Muscle of leg (tissue), 16 donors: ENCODE measurements around the gene SP5. TPM values are rescaled to one million over a fixed set of nuclear protein-coding genes. Genes with fewer than 3 reads are reported as not detected.
"Not testable (repeated sequence)": the region's sequence is repeated elsewhere in the genome, so short reads cannot be mapped to it uniquely, and the experiment has no call there.

Experiments
- DNase-seq: peaks from one replicate; pipeline ENCODE4 v3.0.0; 2013
- H3K27ac ChIP-seq: one replicate; pipeline ENCODE4 v1.5.1; 2013; ENCODE audit warnings: mild to moderate bottlenecking, low read length, control low read depth
- H3K27me3 ChIP-seq: one replicate; pipeline ENCODE4 v1.6.1; 2013; ENCODE audit warnings: low read length; ENCODE audit not compliant: control insufficient read depth, insufficient read depth
- H3K36me3 ChIP-seq: one replicate; pipeline ENCODE4 v1.6.1; 2013; ENCODE audit warnings: low read length; ENCODE audit not compliant: control insufficient read depth, insufficient read depth
- H3K4me1 ChIP-seq: one replicate; pipeline ENCODE4 v1.6.1; 2013; ENCODE audit warnings: low read length; ENCODE audit not compliant: control insufficient read depth, insufficient read depth
- H3K4me3 ChIP-seq: one replicate; pipeline ENCODE4 v1.5.1; 2013; ENCODE audit warnings: low read length, control low read depth
- H3K9me3 ChIP-seq: replicated peaks from 2 replicates; pipeline ENCODE4 v1.6.1; 2013; ENCODE audit warnings: low read depth, low read length; ENCODE audit not compliant: control insufficient read depth
- WGBS: methylation state at CpG from one replicate; pipeline ENCODE4 v1.1.5; 2013; ENCODE audit warnings: missing lambda C conversion rate; ENCODE audit not compliant: insufficient coverage; 5-methylcytosine and 5-hydroxymethylcytosine counted together
- long read RNA-seq, 11 donors: transcript quantifications; one replicate each; lab custom pipeline, GENCODE V29; 2026
- polyA plus RNA-seq, 8 donors: library from polyadenylated mRNA; unstranded; fragments of 120-200 nt; gene quantifications; one replicate each; pipeline versions ENCODE4 v1.2.1 to v1.2.3, GENCODE V29; 2013; ENCODE audit warnings: inconsistent platforms in 1 of 8, low replicate concordance in 1 of 8; ENCODE audit not compliant: insufficient read length in 8 of 8, insufficient read depth in 1 of 8
- total RNA-seq: library from RNA; stranded (reverse); fragments of 120-200 nt; gene quantifications from one replicate; pipeline ENCODE4 v1.2.4, GENCODE V29; 2013

Gene SP5
- 5.0 TPM for total RNA-seq
- polyA plus RNA-seq: 1 to 10 TPM; 1.3 to 8.7 (median 3.2) TPM
- long read RNA-seq, donor 1, partial matches to known transcripts: 0 of 3 reads
- long read RNA-seq, donor 1, other reads (novel, unspliced or antisense): 0 of 3 reads
- long read RNA-seq, donor 2: 0 reads
- long read RNA-seq, donor 3, partial matches to known transcripts: 0 of 4 reads
- long read RNA-seq, donor 3, other reads (novel, unspliced or antisense): 0 of 4 reads
- long read RNA-seq, donor 4: 0 reads
- long read RNA-seq, donor 5, partial matches to known transcripts: 0 of 3 reads
- long read RNA-seq, donor 5, other reads (novel, unspliced or antisense): 0 of 3 reads
- long read RNA-seq, donor 6, partial matches to known transcripts: 0 of 2 reads
- long read RNA-seq, donor 6, other reads (novel, unspliced or antisense): 0 of 2 reads
- long read RNA-seq, donor 7, partial matches to known transcripts: 5 of 5 reads
- long read RNA-seq, donor 7, other reads (novel, unspliced or antisense): 0 of 5 reads
- long read RNA-seq, donor 8, partial matches to known transcripts: 0 of 1 reads
- long read RNA-seq, donor 8, other reads (novel, unspliced or antisense): 0 of 1 reads
- long read RNA-seq, donor 9, partial matches to known transcripts: 0 of 2 reads
- long read RNA-seq, donor 9, other reads (novel, unspliced or antisense): 0 of 2 reads
- long read RNA-seq, donor 10, partial matches to known transcripts: 0 of 3 reads
- long read RNA-seq, donor 10, other reads (novel, unspliced or antisense): 0 of 3 reads
- long read RNA-seq, donor 11, partial matches to known transcripts: 0 of 2 reads
- long read RNA-seq, donor 11, other reads (novel, unspliced or antisense): 0 of 2 reads

DNA sequence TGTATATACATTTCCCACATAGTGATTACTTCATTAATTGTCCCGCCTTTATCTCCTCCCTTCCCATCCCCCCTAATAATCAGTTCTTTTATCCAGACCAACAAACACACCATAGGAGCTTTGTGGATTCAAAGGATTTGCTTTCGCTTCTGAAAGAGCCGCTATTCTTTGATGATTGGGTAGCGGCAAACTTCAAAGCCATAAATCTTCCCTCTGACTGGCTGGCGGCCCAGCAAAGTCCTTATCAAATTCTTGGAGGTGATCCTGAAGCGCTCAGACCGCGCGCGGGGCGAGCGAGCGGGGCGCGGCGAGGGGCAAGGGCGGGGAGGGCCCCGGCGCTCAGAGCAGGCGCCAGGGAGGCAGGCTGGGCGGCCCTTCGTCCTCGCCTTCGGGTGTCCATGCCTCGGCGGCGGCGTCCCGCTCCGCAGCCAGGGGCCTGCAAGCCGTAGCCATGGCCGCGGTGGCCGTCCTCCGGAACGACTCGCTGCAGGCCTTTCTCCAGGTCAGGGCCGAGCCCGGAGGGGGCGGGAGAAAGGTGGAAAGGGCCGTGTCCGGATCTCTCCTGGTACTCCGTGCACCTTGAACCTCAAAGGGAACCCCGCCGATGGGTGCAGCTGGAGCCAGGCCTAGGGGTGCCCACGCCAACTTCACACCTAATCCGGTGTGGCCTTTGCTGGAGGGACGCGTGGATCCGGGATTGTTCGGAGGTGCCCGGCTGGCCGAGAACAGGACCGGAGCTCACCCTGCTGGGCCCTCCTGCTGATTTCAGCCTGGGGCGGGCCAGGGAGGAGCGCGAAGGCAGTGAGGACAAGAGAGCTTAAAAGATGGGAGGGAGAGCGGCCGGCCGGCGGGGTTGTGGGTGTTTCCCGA, at the start of gene SP5:
Gene SP5 (plus strand): TSS at position 276 of the 870 bp plus-strand sequence. CDS start 176 bp downstream, at position 452.
- DNase-seq: peak; percentile 61
- Histone ChIP-seq H3K27ac (peak within 1 kb of the TSS; percentile 44), H3K4me1 (peaks cover 45% of the 10 kb centered on the region), H3K36me3 (no peaks in the 10 kb centered on the region), H3K4me3 (peak within 1 kb of the TSS; percentile 38), H3K27me3 (peaks cover 77% of the 10 kb centered on the region), H3K9me3 (no peaks in the 10 kb centered on the region)
- WGBS: under 1% methylated on average over 56 of the region's 62 CpGs

DNA sequence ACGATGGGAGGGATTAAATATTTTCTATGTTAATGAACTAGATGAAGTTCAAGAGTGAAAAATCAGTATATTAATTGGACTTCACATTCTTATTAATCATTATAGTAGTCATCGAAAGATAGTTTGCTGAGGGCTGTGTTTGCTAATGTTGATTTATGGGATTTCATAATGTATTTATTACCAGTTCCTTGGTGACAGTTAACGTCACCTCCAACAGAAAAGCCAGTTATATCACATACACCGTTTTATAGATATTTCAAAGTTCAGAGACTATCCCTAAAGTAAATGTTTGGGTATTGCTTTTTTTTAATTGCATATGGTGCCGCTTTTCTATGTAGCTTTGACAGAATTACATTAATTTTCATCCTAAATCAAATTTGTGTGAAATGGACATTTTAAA, 49.4 kb upstream of the SP5 start:
- Histone ChIP-seq H3K4me1 (no peaks in the 10 kb centered on the region), H3K27ac (no peak overlapping the region), H3K4me3 (no peak overlapping the region), H3K27me3 (no peaks in the 10 kb centered on the region), H3K9me3 (no peaks in the 10 kb centered on the region), H3K36me3 (no peaks in the 10 kb centered on the region)
- no CpG with 5 or more reads among the region's 5 CpGs for WGBS
- DNase-seq: no peak

DNA sequence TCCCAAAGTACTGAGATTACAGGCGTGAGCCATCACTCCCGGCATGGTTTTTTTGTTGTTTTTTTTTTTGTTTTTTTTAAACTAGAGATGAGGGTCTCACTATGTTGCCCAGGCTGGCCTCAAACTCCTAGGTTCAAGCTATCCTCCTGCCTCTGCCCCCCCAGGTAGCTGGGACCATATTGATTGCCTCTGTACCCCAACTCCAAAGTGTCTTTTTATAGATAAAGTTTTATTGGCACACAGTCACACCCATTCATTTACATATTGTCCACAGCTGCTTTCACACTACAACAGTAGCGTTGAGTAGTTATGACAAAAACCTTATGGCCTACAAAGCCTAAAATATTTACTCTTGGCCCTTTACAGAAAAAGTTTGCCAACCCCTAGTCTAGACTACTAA, 45.2 kb upstream of the SP5 start:
- no CpG with 5 or more reads among the region's 3 CpGs for WGBS
- DNase-seq: no peak
- Histone ChIP-seq H3K36me3 (no peaks in the 10 kb centered on the region), H3K27ac (no peak overlapping the region), H3K4me3 (no peak overlapping the region), H3K9me3 (no peaks in the 10 kb centered on the region), H3K27me3 (no peaks in the 10 kb centered on the region), H3K4me1 (no peaks in the 10 kb centered on the region)

DNA sequence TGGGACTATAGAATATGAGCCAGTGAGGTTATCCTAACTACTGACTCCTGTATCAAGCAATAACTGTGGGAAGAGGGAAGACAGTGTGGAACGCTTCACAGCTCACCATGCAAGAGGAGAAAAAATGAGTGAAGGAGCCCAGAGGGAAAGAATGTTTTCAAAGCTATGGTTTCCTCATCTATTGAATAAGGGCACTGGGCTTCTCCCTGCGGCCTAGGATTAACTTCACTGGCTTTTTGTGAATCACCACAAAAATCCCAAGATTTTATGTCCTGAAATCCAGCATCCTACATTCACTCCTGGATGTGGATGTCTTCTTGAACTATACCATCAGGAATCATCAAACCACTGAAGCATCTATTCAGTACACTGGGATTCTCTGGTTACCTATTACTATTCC, 44.5 kb upstream of the SP5 start:
- Histone ChIP-seq H3K36me3 (no peaks in the 10 kb centered on the region), H3K27me3 (no peaks in the 10 kb centered on the region), H3K4me3 (no peak overlapping the region), H3K9me3 (no peaks in the 10 kb centered on the region), H3K4me1 (no peaks in the 10 kb centered on the region), H3K27ac (no peak overlapping the region)
- 75% methylated on average over 1 of the region's 2 CpGs for WGBS
- no peak for DNase-seq

DNA sequence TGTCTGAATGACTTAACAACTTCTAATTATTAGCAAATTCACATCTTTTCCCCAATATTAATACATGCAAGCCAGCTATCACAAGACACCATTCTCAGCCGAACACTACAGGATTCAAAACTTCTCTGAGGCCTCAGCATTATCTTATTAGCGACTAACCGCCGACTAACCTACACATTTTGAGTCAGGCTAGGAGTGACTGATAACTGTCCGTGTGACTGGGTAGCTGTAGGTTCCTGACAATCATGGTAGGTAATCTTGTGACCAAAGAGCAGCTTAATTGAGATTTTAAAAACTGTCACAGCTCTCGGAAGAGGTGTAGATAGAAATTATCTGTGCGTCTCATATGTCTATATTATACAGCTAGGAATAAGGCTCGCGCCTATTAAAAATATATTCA, 44.1 kb upstream of the SP5 start:
- Histone ChIP-seq H3K27ac (no peak overlapping the region), H3K4me1 (no peaks in the 10 kb centered on the region), H3K36me3 (no peaks in the 10 kb centered on the region), H3K27me3 (no peaks in the 10 kb centered on the region), H3K4me3 (no peak overlapping the region), H3K9me3 (no peaks in the 10 kb centered on the region)
- WGBS: 93% methylated on average over 7 of the region's 9 CpGs
- no peak for DNase-seq

DNA sequence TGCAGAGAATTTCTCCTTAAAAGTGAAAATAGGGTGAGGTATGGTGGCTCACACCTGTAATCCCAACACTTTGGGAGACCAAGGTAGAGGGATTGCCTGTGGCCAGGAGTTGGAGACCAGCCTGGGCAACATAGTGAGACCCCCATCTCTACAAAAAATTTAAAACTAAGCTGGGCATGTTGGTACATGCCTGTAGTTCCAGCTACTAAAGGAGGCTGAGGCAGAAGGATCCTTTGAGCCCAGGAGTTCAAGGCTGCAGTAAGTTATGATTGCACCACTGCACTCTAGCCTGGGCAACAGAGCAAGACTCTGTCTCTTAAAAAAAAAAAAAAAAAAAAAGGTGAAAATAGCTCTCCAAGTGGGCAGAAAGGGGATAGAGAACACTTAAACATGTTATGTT, 40.9 kb upstream of the SP5 start:
- not testable (repeated sequence) for DNase-seq

DNA sequence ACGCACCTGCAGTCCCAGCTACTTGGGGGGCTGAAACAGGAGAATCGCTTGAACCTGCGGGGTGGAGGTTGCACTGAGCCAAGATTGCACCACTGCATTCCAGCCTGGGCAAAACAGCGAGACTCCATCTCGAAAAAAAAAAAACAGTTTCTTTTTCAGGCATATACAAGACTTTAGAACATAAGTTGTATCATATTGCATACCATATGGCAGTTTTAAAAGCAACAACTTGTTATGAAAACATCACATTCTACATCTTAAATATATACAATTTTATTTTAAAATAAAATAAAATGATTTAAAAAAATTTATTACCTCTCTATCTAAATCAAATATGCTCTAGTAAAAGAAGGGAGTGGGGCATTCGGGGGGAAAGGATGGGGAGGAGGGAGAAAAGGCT, 39.4 kb upstream of the SP5 start:
- H3K27me3 ChIP-seq: no peaks in the 10 kb centered on the region
- no peak for DNase-seq
- peaks cover 5% of the 10 kb centered on the region for H3K4me1 ChIP-seq
- no peak overlapping the region for H3K27ac ChIP-seq
- H3K9me3 ChIP-seq: no peaks in the 10 kb centered on the region
- 95% methylated on average over 4 of the region's 6 CpGs for WGBS
- no peaks in the 10 kb centered on the region for H3K36me3 ChIP-seq
- no peak overlapping the region for H3K4me3 ChIP-seq

More for the DNA sequence above, 40.9 kb upstream of the SP5 start:
- not testable (repeated sequence) for H3K9me3 ChIP-seq, H3K27ac ChIP-seq, H3K4me3 ChIP-seq, H3K4me1 ChIP-seq, H3K36me3 ChIP-seq, H3K27me3 ChIP-seq

DNA sequence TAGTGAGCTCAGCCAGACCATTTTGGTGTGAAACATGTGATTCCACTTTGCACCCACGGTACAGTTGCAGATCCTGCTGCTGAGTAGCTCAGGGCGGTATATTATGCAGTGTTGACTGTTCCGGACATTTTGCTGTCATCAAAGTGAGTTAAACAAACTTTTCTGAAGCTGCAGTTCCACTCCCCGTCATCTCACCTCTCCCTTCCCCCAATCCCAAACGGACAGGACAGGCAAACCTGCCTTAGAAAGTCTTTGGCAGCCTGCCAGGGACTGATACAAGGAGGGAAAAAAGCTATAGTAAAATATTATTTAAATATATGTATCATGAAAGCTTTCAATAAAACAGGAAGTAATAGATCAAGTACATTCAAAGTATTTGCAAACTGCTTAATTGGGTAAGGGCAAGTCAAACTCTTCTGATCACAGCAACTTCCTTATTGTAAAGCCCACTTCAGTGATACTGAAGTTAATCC, 35.5 kb upstream of the SP5 start:
- Histone ChIP-seq H3K36me3 (no peaks in the 10 kb centered on the region), H3K27me3 (no peaks in the 10 kb centered on the region), H3K4me1 (peaks cover 8% of the 10 kb centered on the region), H3K27ac (no peak overlapping the region), H3K9me3 (no peaks in the 10 kb centered on the region), H3K4me3 (no peak overlapping the region)
- WGBS: no CpG with 5 or more reads among the region's 5 CpGs
- peak; percentile 34 for DNase-seq

DNA sequence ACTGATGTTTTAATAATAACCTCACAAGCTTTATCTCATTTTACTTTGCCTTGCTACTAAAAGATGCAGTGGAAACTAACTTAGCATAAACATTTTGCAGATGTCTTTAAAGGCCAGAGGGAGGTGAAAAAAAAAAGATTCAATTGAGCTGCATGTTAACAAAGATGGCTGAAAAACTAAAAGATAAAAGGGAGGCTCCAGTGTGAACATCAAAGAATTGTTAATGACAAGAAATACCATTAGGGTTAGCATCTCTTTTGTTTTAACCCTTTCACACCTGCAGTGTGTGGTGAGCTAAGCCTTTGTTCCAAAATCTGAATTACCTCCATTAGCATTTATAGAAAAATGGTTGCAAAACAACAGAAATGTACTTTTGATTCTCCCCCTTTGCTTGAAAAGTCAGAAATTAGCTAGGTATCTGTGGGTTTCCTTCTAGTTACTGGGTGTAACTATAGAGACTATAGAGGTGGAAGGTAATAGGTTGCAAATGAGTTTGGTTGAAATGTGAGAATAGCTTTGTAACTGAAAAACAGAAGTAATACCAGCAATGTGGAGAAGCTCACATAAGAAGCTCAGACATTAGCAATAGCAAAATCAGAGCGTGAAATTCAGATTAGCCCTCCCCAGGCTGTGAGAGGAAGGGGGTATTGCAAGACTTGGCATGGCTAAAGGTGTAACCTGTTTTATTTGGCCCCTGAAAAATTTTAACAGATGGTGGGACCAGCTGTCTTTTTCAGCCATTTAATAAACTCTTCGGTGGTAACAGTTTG, 34.8 kb upstream of the SP5 start:
- no peak overlapping the region for H3K27ac ChIP-seq
- 0% methylated on average over 1 of the region's 2 CpGs for WGBS
- no peaks in the 10 kb centered on the region for H3K9me3 ChIP-seq
- no peak overlapping the region for H3K4me3 ChIP-seq
- H3K4me1 ChIP-seq: peaks cover 8% of the 10 kb centered on the region
- H3K27me3 ChIP-seq: no peaks in the 10 kb centered on the region
- no peaks in the 10 kb centered on the region for H3K36me3 ChIP-seq
- DNase-seq: peak; percentile 61
